Activated T-cell treated with anti-CD3 and anti-CD28 coated beads, Interleukin-2, amount 50 U/mL, for 24 hours (primary cell): Measurements from ENCODE around the gene PCBP2.

Experiments
- DNase-seq: peaks from one replicate; pipeline ENCODE4 v3.0.0-alpha.2; 2020
- H3K27ac Mint-ChIP-seq: 2 replicates; pipeline ENCODE4 v1.8.0; 2020; ENCODE audit warnings: mild to moderate bottlenecking, mixed read lengths
- H3K27me3 Mint-ChIP-seq: 2 replicates; pipeline ENCODE4 v1.8.0; 2020; ENCODE audit warnings: mixed read lengths
- H3K36me3 Mint-ChIP-seq: 2 replicates; pipeline ENCODE4 v1.8.0; 2020; ENCODE audit warnings: low read depth, mixed read lengths
- H3K4me1 Mint-ChIP-seq: 2 replicates; pipeline ENCODE4 v1.8.0; 2020; ENCODE audit warnings: low read depth, mixed read lengths
- H3K4me3 Mint-ChIP-seq: 2 replicates; pipeline ENCODE4 v1.8.0; 2020; ENCODE audit warnings: mild to moderate bottlenecking, moderate library complexity, mixed read lengths
- H3K9me3 Mint-ChIP-seq: 2 replicates; pipeline ENCODE4 v1.8.0; 2020; ENCODE audit warnings: mixed read lengths

The PCBP2 gene

GRCh38 chr12:53486736-53487487 lies 35.0 kb downstream of the PCBP2 start:
- DNase-seq, result no peak
- Mint-ChIP-seq H3K4me3 (no peak overlapping the region), H3K9me3 (no peaks in the 10 kb centered on the region), H3K27me3 (no peaks in the 10 kb centered on the region), H3K27ac (peak overlapping the region; percentile 69), H3K36me3 (peaks cover 62% of the 10 kb centered on the region), H3K4me1 (peaks cover 10% of the 10 kb centered on the region)

- H3K27ac Mint-ChIP-seq, result peak overlapping the region; percentile 9
- peaks cover 27% of the 10 kb centered on the region for H3K4me1 Mint-ChIP-seq
- H3K4me3 Mint-ChIP-seq, result no peak overlapping the region
- H3K9me3 Mint-ChIP-seq, result no peaks in the 10 kb centered on the region
- H3K36me3 Mint-ChIP-seq, result peaks cover 41% of the 10 kb centered on the region
- no peak for DNase-seq
- H3K27me3 Mint-ChIP-seq, result no peaks in the 10 kb centered on the region
Observed at GRCh38 chr12:53489242-53489864, 37.5 kb downstream of the PCBP2 start.

- Mint-ChIP-seq H3K27me3 (no peaks in the 10 kb centered on the region), H3K4me3 (peak overlapping the region; percentile 82), H3K4me1 (peaks cover 25% of the 10 kb centered on the region), H3K27ac (peak overlapping the region; percentile 73), H3K36me3 (peaks cover 14% of the 10 kb centered on the region), H3K9me3 (no peaks in the 10 kb centered on the region)
- DNase-seq, result peak; percentile 28
Observed at GRCh38 chr12:53492188-53492587, 40.3 kb downstream of the PCBP2 start.

- no peaks in the 10 kb centered on the region for H3K27me3 Mint-ChIP-seq
- H3K4me3 Mint-ChIP-seq, result peak overlapping the region; percentile 82
- peak overlapping the region; percentile 89 for H3K27ac Mint-ChIP-seq
- no peaks in the 10 kb centered on the region for H3K9me3 Mint-ChIP-seq
- H3K36me3 Mint-ChIP-seq, result peaks cover 6% of the 10 kb centered on the region
- peak; percentile 90 for DNase-seq
- H3K4me1 Mint-ChIP-seq, result peaks cover 30% of the 10 kb centered on the region
Observed at GRCh38 chr12:53492830-53493609, 41.1 kb downstream of the PCBP2 start.

GRCh38 chr12:53493610-53494391 lies 41.9 kb downstream of the PCBP2 start:
- Mint-ChIP-seq H3K36me3 (peaks cover 3% of the 10 kb centered on the region), H3K9me3 (no peaks in the 10 kb centered on the region), H3K27me3 (no peaks in the 10 kb centered on the region), H3K4me3 (peak overlapping the region; percentile 82), H3K27ac (peak overlapping the region; percentile 89), H3K4me1 (peaks cover 38% of the 10 kb centered on the region)
- DNase-seq, result peak; percentile 27

- no peaks in the 10 kb centered on the region for H3K9me3 Mint-ChIP-seq
- H3K27me3 Mint-ChIP-seq, result no peaks in the 10 kb centered on the region
- H3K4me3 Mint-ChIP-seq, result no peak overlapping the region
- peak; percentile 25 for DNase-seq
- peaks cover 3% of the 10 kb centered on the region for H3K36me3 Mint-ChIP-seq
- H3K4me1 Mint-ChIP-seq, result peaks cover 49% of the 10 kb centered on the region
- H3K27ac Mint-ChIP-seq, result no peak overlapping the region
Observed at GRCh38 chr12:53495903-53496751, 44.2 kb downstream of the PCBP2 start.

- Mint-ChIP-seq H3K27ac (no peak overlapping the region), H3K4me1 (peaks cover 49% of the 10 kb centered on the region), H3K36me3 (peaks cover 8% of the 10 kb centered on the region), H3K27me3 (no peaks in the 10 kb centered on the region), H3K9me3 (no peaks in the 10 kb centered on the region), H3K4me3 (no peak overlapping the region)
- DNase-seq, result no peak
Observed at GRCh38 chr12:53496752-53497032, 44.8 kb downstream of the PCBP2 start.

- Mint-ChIP-seq H3K9me3 (no peaks in the 10 kb centered on the region), H3K4me3 (no peak overlapping the region), H3K4me1 (peaks cover 52% of the 10 kb centered on the region), H3K27ac (no peak overlapping the region), H3K36me3 (peaks cover 8% of the 10 kb centered on the region), H3K27me3 (no peaks in the 10 kb centered on the region)
- DNase-seq, result no peak
Observed at GRCh38 chr12:53497461-53497860, 45.6 kb downstream of the PCBP2 start.

GRCh38 chr12:53498235-53498630 lies 46.3 kb downstream of the PCBP2 start:
- H3K9me3 Mint-ChIP-seq, result no peaks in the 10 kb centered on the region
- H3K27ac Mint-ChIP-seq, result peak overlapping the region; percentile 81
- peaks cover 55% of the 10 kb centered on the region for H3K4me1 Mint-ChIP-seq
- peak; percentile 22 for DNase-seq
- H3K27me3 Mint-ChIP-seq, result no peaks in the 10 kb centered on the region
- H3K4me3 Mint-ChIP-seq, result peak overlapping the region; percentile 92
- peaks cover 11% of the 10 kb centered on the region for H3K36me3 Mint-ChIP-seq

GRCh38 chr12:53499266-53500141 lies 47.6 kb downstream of the PCBP2 start, which contains the start of gene MAP3K12:
MAP3K12 (minus strand) TSS chr12:53499458; CDS start chr12:53487391, 12,067 bp downstream.
- peak within 1 kb of the TSS; percentile 92 for H3K4me3 Mint-ChIP-seq
- H3K4me1 Mint-ChIP-seq, result peaks cover 49% of the 10 kb centered on the region
- peaks cover 23% of the 10 kb centered on the region for H3K36me3 Mint-ChIP-seq
- DNase-seq, result peak; percentile 84
- no peaks in the 10 kb centered on the region for H3K9me3 Mint-ChIP-seq
- H3K27me3 Mint-ChIP-seq, result no peaks in the 10 kb centered on the region
- H3K27ac Mint-ChIP-seq, result peak within 1 kb of the TSS; percentile 99

GRCh38 chr12:53500142-53500775 lies 48.4 kb downstream of the PCBP2 start:
- H3K4me1 Mint-ChIP-seq, result peaks cover 50% of the 10 kb centered on the region
- H3K36me3 Mint-ChIP-seq, result peaks cover 30% of the 10 kb centered on the region
- H3K4me3 Mint-ChIP-seq, result peak overlapping the region; percentile 92
- no peak for DNase-seq
- no peaks in the 10 kb centered on the region for H3K27me3 Mint-ChIP-seq
- no peaks in the 10 kb centered on the region for H3K9me3 Mint-ChIP-seq
- H3K27ac Mint-ChIP-seq, result peak overlapping the region; percentile 99

GRCh38 chr12:53500776-53501614 lies 49.1 kb downstream of the PCBP2 start, which contains the start of gene TARBP2:
TARBP2 (plus strand) TSS chr12:53501283; CDS start chr12:53501409, 126 bp downstream.
- Mint-ChIP-seq H3K27me3 (no peaks in the 10 kb centered on the region), H3K36me3 (peaks cover 37% of the 10 kb centered on the region), H3K4me1 (peaks cover 50% of the 10 kb centered on the region), H3K27ac (peak within 1 kb of the TSS; percentile 99), H3K9me3 (no peaks in the 10 kb centered on the region), H3K4me3 (peak within 1 kb of the TSS; percentile 92)
- DNase-seq, result peak; percentile 98
